SJSA1 (cell line): Measurements from ENCODE around the gene PIK3CB. TPM values are rescaled to one million over a fixed set of nuclear protein-coding genes. Genes with fewer than 3 reads are reported as not detected.
"Not testable (repeated sequence)": the region's sequence is repeated elsewhere in the genome, so short reads cannot be mapped to it uniquely, and the experiment has no call there.

Source experiments
- DNase-seq, 2 experiments: peaks; one replicate each; pipeline ENCODE4 v3.0.0-alpha.2; 2015 to 2020; ENCODE audit warnings: low spot score in 2 of 2, low read depth in 1 of 2
- H3K27ac ChIP-seq: fragments of 250-450 bp; sonication (Bioruptor Pico); 2 replicates; pipeline ENCODE4 v1.5.1; 2020; ENCODE audit warnings: mild to moderate bottlenecking, moderate library complexity
- H3K27me3 ChIP-seq: fragments of 250-450 bp; sonication (Bioruptor Pico); replicated peaks from 2 replicates; pipeline ENCODE4 v1.5.1; 2020; ENCODE audit warnings: mild to moderate bottlenecking, moderate library complexity
- H3K36me3 ChIP-seq: fragments of 250-450 bp; sonication (Bioruptor Pico); 2 replicates; pipeline ENCODE4 v1.5.1; 2020; ENCODE audit warnings: mild to moderate bottlenecking
- H3K4me1 ChIP-seq: fragments of 250-450 bp; sonication (Bioruptor Pico); replicated peaks from 2 replicates; pipeline ENCODE4 v1.6.1; 2021; ENCODE audit warnings: mild to moderate bottlenecking
- H3K4me3 ChIP-seq: fragments of 250-450 bp; sonication (Bioruptor Pico); 2 replicates; pipeline ENCODE4 v1.5.1; 2020; ENCODE audit warnings: mild to moderate bottlenecking
- H3K9me3 ChIP-seq: fragments of 250-450 bp; sonication (Bioruptor Pico); replicated peaks from 2 replicates; pipeline ENCODE4 v1.5.1; 2020; ENCODE audit warnings: mild to moderate bottlenecking
- total RNA-seq: library from RNA; depleted of rRNA; stranded (reverse); fragments of >200 nt; shearing (Covaris generic); gene quantifications from 2 replicates; pipeline ENCODE4 v1.2.3, GENCODE V29; 2014

PIK3CB gene
- total RNA-seq, 1 experiment from 2014 or later = 7.3 TPM

DNA sequence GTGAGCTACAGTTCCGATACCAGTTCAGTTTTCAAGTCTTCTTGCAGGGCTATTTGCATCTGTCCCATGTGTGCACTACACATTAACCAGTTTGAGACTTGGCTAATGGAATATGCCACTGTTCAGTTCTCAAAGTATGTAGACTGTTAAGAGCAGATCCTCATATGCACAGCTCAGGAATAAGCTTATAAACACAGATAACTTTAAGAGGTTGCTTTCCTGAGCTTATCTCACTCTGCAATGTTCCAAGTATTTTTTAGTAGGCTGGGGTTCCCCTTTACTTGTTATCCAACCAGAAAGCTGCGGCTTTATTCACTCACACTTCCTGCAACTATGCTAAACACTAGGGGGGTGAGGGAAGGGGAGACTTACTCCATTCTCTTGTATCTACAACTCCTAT lies 108.7 kb downstream of the PIK3CB start:
- H3K36me3 ChIP-seq, H3K4me3 ChIP-seq, H3K27me3 ChIP-seq, H3K4me1 ChIP-seq, H3K9me3 ChIP-seq, H3K27ac ChIP-seq, DNase-seq: not testable (repeated sequence)

DNA sequence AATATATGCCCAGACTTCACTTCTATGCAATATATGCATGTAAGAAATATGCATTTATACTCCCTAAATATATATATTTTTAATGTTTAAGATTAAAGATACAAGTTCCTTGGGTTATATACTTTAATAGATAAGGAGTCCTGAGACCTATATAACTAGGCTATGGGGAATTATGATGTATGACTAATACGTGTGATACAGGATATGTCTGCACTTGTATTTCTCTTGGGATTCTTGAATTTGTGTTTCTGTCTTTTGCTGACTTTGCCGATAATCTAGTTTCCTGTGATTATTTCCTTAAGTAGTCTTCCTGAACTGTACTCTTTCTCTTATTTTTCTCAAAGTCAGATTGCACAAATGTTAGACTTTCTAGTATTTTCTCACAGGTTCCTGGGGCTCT lies 109.6 kb downstream of the PIK3CB start:
- DNase-seq = no peak
- H3K27ac ChIP-seq = no peak overlapping the region

DNA sequence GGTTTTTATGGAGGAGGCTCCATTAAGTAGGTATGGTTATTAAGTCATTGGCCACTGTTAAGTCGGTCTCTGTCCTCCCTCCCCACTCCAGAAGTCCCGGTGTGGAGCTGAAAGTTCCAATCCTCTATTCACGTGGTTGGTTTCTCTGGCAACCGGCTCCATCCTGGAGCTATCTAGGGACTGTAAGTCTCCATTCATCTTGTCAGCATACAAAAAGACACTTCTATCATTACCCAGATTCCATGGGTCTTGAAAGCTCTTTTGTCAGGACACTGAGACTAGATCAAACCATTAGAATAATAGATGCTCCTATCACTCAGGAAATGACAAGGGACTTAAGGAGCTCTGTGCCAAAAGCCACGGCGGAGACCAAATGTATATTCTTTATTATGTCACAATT lies 110.3 kb downstream of the PIK3CB start:
- no peak for DNase-seq

More for the DNA sequence above, 109.6 kb downstream of the PIK3CB start:
- Histone ChIP-seq H3K9me3 (no peaks in the 10 kb centered on the region), H3K36me3 (no peaks in the 10 kb centered on the region; the same call in 1 of the 2 replicates), H3K4me1 (no peaks in the 10 kb centered on the region), H3K27me3 (no peaks in the 10 kb centered on the region), H3K4me3 (no peak overlapping the region)

DNA sequence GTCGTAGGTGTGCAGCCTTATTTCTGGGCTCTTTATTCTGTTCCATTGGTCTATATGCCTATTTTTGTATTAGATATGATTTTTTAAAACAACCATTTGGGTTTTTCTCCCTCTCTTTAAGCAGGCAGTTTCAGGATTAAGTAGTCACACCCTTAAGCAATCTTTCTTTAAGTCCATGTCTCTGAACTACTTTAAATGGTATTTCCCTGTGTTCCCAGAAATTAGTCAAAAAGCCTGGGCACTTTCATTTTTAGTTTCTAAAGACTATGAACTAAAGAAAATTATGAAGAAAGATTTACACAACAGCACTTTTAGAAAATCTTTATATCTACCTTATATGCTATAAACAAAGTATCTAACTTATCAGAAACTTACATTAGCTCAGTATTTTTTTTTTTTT lies 115.9 kb downstream of the PIK3CB start:
- Histone ChIP-seq H3K27me3 (no peaks in the 10 kb centered on the region), H3K4me3 (no peak overlapping the region), H3K9me3 (no peaks in the 10 kb centered on the region), H3K4me1 (no peaks in the 10 kb centered on the region), H3K27ac (no peak overlapping the region), H3K36me3 (no peaks in the 10 kb centered on the region; the same call in 1 of the 2 replicates)
- DNase-seq = no peak

More for the DNA sequence above, 110.3 kb downstream of the PIK3CB start:
- Histone ChIP-seq H3K4me3 (no peak overlapping the region), H3K36me3 (no peaks in the 10 kb centered on the region; the same call in 1 of the 2 replicates), H3K9me3 (no peaks in the 10 kb centered on the region), H3K4me1 (no peaks in the 10 kb centered on the region), H3K27ac (no peak overlapping the region), H3K27me3 (no peaks in the 10 kb centered on the region)

DNA sequence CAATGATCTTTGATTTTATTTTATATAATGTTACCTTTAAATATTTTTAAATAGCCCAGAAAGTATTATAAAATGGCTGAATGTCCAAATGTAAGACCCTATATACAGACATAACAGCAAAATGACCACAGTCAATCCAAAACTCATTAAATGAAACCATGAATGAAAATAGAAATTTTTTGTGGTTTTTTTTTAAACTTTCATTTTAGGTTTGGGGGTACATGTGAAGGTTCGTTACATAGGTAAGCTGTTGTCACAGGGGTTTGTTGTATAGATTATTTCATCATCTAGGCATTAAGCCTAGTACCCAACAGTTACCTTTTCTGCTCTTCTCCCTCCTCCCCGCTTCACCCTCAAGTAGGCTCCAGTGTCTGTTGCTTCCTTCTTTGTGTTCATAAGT lies 117.4 kb downstream of the PIK3CB start:
- DNase-seq = no peak
- no peaks in the 10 kb centered on the region for H3K9me3 ChIP-seq
- H3K27me3 ChIP-seq = no peaks in the 10 kb centered on the region
- H3K4me1 ChIP-seq = no peaks in the 10 kb centered on the region
- no peak overlapping the region for H3K4me3 ChIP-seq
- no peaks in the 10 kb centered on the region; the same call in 1 of the 2 replicates for H3K36me3 ChIP-seq
- no peak overlapping the region for H3K27ac ChIP-seq

DNA sequence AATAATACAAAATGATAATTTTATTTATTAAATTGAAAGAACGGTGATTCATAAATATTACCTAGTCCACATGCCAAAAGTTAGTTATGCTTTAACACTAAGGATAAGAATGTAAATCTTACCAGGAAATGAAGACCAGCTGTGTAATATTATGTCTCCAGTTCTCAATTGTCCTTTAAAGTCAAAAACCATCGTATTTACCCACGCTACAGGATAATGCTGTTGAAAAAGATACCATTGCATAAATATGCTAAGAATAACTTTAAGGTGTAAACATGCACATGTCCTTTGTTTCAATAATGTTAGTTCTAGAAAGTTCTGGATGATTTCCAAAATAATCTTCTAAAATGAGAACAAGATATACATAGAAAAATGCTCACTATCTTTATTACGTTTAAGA lies 122.6 kb downstream of the PIK3CB start:
- Histone ChIP-seq H3K27me3 (no peaks in the 10 kb centered on the region), H3K9me3 (no peaks in the 10 kb centered on the region), H3K27ac (no peak overlapping the region), H3K4me1 (no peaks in the 10 kb centered on the region), H3K4me3 (no peak overlapping the region), H3K36me3 (no peaks in the 10 kb centered on the region; the same call in 1 of the 2 replicates)
- DNase-seq = no peak

DNA sequence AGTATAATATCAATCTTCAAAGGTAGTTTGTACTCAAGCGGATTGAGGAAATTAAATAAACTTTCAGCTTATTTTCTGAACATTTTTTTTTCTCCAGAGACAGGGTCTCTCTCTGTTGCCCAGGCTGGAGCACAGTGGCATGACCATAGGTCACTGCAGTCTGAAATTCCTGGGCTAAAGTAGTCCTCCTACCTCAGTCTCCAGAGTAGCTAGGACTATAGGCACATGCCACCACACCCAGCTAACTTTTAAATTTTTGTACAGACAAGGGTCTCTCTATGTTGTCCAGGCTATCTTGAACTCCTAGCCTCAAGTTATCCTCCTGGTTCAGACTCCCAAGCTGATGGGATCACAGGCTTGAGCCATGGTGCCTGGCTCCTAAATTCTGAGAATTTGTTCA lies 129.1 kb downstream of the PIK3CB start:
- Histone ChIP-seq H3K27ac (no peak overlapping the region), H3K4me3 (no peak overlapping the region), H3K36me3 (peaks cover 3% of the 10 kb centered on the region; the same call in 1 of the 2 replicates), H3K9me3 (no peaks in the 10 kb centered on the region), H3K27me3 (no peaks in the 10 kb centered on the region), H3K4me1 (no peaks in the 10 kb centered on the region)
- DNase-seq = no peak

DNA sequence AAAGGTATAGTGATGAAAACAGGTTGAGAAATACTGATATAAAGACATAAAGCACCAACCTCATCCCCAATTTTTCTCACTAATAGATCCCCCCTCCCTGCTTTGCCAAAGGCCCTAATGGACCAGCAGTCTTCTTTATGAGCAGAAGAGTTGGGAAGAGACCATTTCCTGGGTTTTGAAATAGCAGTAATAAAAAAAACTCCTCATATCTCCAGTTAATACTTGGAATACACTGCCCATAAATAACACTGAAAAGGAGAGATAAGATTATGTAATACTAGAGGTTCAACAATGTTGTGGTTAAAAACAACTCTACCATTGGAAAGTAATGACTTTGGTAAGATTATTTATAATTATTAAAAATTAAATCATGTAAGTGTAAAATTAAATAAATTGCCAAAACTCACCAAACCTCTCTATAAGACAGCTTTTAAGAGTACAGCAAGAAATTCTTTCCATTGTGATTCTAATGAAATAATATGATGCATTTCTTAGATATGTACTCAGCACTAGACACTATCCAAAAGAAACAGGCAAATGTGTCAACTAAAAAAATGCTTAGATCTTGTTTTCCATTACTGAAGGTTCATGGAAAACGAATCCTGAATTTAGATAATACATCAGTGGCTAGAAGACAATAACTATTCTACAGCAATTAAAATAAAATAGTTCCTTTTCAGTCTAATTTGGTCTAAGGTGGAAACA lies 137.9 kb downstream of the PIK3CB start:
- peaks cover 5% of the 10 kb centered on the region; the same call in 1 of the 2 replicates for H3K36me3 ChIP-seq
- H3K27me3 ChIP-seq = no peaks in the 10 kb centered on the region
- DNase-seq = no peak
- peaks cover 13% of the 10 kb centered on the region for H3K4me1 ChIP-seq
- no peak overlapping the region for H3K4me3 ChIP-seq
- H3K27ac ChIP-seq = no peak overlapping the region
- H3K9me3 ChIP-seq = no peaks in the 10 kb centered on the region

DNA sequence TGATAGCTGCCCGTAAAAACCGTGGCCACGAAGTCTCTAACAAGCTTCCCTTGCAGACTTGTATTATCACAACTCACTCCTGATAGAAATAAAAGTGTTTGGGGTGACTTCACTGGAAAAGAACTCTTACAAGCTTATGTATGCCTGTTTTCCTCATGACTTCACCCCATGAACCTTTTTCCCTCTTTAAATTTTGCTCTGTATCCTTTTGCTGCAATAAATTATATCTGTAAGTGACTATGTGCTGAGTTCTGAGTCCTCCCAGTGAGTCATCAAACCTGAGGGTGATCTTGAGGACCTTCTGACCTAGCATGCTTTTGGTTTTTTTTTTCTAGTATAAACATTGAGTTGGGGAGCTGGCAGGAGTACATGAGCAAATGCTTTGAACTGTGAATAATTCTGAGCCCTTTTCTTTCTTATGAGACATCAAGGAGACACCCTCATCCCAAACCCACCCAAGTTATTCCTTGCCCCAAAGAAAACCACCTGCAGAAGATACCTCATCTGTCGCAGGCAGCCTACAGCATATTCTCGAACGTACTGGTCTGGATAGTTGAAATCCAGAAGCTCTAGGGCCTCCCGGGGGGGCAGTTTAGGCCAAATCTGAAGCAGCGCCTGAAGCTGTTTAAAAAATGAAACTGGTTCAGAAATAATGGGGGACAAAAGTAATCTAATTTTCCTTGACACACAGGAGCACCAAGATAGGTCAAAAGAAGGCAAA lies 140.3 kb downstream of the PIK3CB start:
- DNase-seq = peak; percentile 61 to 85
- Histone ChIP-seq H3K27me3 (no peaks in the 10 kb centered on the region), H3K36me3 (peaks cover 5% of the 10 kb centered on the region; the same call in 1 of the 2 replicates), H3K27ac (peak overlapping the region; percentile 59), H3K9me3 (no peaks in the 10 kb centered on the region), H3K4me3 (no peak overlapping the region), H3K4me1 (peaks cover 13% of the 10 kb centered on the region)

DNA sequence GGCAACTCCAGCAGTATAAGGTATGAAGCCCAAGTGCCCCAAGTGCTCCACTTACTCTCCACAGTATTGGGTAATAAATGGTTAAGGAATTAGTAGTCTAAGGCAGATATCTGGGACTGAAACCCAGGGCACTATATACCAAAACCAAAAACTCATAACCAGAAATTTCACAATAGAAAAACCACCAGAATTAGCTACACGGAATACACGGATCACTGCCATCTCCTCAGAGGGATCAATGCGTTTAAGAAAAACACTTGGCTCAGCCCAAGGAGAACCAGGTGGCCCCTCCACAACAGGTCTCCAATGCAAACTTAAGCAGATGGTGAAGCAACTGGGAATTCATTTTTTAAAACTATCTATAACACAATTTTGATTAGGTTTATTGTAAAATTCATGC lies 142.6 kb downstream of the PIK3CB start:
- Histone ChIP-seq H3K27me3 (no peaks in the 10 kb centered on the region), H3K36me3 (no peaks in the 10 kb centered on the region; the same call in 1 of the 2 replicates), H3K27ac (no peak overlapping the region), H3K4me3 (no peak overlapping the region), H3K9me3 (no peaks in the 10 kb centered on the region), H3K4me1 (peaks cover 13% of the 10 kb centered on the region)
- DNase-seq = no peak

DNA sequence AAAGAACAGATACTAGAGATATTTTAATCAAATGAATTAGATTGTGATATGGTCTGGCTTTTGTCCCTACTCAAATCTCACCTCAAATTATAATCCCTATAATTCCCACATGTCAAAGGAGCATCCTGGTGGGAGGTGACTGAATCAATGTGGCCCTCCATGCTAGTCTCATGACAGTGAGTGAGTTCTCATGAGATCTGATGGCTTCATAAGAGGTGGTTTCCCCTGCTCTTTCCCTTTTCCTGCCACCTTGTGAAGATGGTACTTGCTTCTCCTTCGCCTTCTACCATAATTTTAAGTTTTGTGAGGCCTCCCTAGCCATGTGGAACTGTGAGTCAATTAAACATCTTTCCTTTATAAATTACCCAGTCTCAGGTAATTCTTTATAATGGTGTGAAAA lies 143.4 kb downstream of the PIK3CB start:
- no peak for DNase-seq
- H3K4me1 ChIP-seq = peaks cover 13% of the 10 kb centered on the region
- no peaks in the 10 kb centered on the region for H3K27me3 ChIP-seq
- H3K27ac ChIP-seq = no peak overlapping the region
- no peaks in the 10 kb centered on the region for H3K9me3 ChIP-seq
- H3K4me3 ChIP-seq = no peak overlapping the region
- H3K36me3 ChIP-seq = no peaks in the 10 kb centered on the region; the same call in 1 of the 2 replicates

DNA sequence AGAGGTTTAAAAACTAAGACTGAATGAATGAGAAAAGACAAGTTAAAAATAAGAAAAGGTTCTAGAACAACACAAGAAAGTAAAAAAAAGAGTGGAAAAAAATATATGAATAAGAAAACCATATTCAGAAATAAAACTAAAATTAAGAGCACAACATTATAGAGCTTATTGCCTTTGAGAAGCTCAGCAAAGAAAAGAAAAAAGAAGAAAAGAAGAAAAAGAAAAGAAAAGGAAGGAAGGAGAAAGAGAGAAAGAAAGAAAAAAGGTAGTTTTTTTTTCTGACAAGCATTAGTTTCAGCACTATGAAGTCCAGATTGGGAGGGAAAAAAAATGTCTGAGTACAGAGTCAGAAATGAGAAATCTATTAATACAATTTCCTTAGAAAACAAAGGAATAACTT lies 144.7 kb downstream of the PIK3CB start:
- Histone ChIP-seq H3K4me1 (peaks cover 12% of the 10 kb centered on the region), H3K4me3 (no peak overlapping the region), H3K27me3 (no peaks in the 10 kb centered on the region), H3K36me3 (no peaks in the 10 kb centered on the region; the same call in 1 of the 2 replicates), H3K9me3 (no peaks in the 10 kb centered on the region), H3K27ac (no peak overlapping the region)
- no peak for DNase-seq

DNA sequence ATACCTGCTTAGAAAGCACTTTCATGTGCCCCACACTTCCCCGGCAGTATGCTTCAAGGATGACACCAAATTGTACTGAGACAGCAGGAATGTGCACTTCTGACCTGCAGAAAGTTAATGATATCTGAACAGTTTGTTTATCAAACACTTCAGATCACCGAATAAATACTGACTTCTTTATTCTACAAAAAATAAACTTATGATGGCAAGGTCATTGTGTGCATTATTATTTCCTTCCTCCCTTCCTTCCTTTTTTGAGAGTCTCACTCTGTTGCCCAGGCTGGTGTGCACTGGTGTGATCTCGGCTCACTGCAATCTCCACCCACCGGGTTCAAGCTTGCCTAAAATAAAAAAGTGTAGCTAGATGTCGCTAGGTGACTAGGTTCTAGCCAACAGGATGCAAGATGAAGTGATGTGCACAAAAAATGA lies 145.8 kb downstream of the PIK3CB start:
- H3K27me3 ChIP-seq = no peaks in the 10 kb centered on the region
- no peak overlapping the region for H3K27ac ChIP-seq
- no peak for DNase-seq
- no peaks in the 10 kb centered on the region; the same call in 1 of the 2 replicates for H3K36me3 ChIP-seq
- H3K4me1 ChIP-seq = peaks cover under 1% of the 10 kb centered on the region
- H3K9me3 ChIP-seq = no peaks in the 10 kb centered on the region
- H3K4me3 ChIP-seq = no peak overlapping the region

DNA sequence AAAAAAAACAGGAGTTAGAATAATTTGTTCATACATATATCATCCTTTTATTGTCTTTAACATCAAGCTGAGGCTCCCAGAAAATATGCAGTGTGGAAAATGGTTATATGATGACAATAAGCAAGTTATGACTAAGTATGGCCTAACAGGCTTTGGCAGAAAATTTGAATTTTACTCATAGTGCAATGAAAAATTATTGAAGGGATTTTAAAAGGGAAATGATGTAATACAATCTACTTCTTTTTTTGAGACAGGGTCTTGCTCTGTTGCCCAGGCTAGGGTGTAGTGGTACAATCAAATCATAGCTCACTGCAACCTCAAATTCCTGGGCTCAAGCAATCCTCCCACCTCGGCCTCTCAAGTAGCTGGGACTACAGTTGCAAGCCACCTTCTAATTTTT lies 147.5 kb downstream of the PIK3CB start:
- no peaks in the 10 kb centered on the region for H3K9me3 ChIP-seq
- H3K36me3 ChIP-seq = peaks cover 5% of the 10 kb centered on the region; the same call in 1 of the 2 replicates
- no peak overlapping the region for H3K27ac ChIP-seq
- H3K4me3 ChIP-seq = no peak overlapping the region
- DNase-seq = no peak
- H3K4me1 ChIP-seq = no peaks in the 10 kb centered on the region
- no peaks in the 10 kb centered on the region for H3K27me3 ChIP-seq
